PC-9 (cell line): Measurements from ENCODE around the gene PRR5.

Experiments
- CTCF ChIP-seq: fragments of 200-600 bp; sonication (generic); conservative IDR thresholded peaks from 2 replicates; pipeline ENCODE4 v1.6.1; 2017; ENCODE audit warnings: mixed run types, antibody characterized with exemption, mild to moderate bottlenecking, moderate library complexity
- EZH2 ChIP-seq: fragments of 200-600 bp; sonication (generic); IDR thresholded peaks from 2 replicates; pipeline ENCODE4 v1.8.0; 2017; ENCODE audit warnings: antibody characterized with exemption, low read depth

DNA sequence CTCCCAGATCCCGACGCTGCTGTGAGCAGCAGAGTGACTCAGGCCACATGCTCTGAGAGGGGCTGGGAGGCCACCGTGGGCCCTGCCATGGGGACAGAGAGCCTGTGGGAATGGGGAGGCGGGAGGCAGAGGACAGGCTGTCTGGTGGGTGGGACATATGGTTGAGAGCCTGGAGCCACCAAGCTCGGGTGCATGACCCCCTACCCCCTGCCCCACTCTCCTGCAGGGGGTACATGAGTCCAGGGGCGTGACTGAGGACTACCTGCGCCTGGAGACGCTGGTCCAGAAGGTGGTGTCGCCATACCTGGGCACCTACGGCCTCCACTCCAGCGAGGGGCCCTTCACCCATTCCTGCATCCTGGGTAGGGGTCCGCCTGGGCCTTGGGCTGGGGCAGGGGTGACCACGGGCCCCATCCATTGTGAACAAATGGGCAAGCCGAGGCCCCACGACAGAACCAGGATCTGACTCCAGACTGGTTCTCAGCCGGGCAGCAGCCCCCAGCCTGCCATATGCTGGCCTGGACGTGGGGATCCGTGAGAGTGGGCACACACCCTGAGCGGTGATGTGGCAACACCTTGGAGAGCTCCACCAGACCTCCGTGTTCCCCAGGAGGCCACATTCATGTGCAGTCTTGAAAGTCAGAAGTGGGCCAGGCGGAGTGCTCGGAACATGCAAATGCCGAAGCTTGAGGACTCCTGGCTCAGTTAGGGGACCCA is 33.0 kb downstream of the PRR5 start:
- TF ChIP-seq EZH2 (no peak), CTCF (no peak)
